BLaER1 (cell line): ENCODE measurements around the gene NAXD.

Experiments used
- H3K27ac ChIP-seq: shearing (Covaris generic); formaldehyde crosslinking; 2 replicates; pipeline ENCODE4 v1.8.1; 2022
- H3K27me3 ChIP-seq: shearing (Covaris generic); formaldehyde crosslinking; 2 replicates; pipeline ENCODE4 v1.8.1; 2022
- H3K36me3 ChIP-seq: shearing (Covaris generic); formaldehyde crosslinking; 2 replicates; pipeline ENCODE4 v1.8.1; 2022
- H3K4me1 ChIP-seq: shearing (Covaris generic); formaldehyde crosslinking; 2 replicates; pipeline ENCODE4 v1.8.1; 2022
- H3K4me2 ChIP-seq: shearing (Covaris generic); formaldehyde crosslinking; 2 replicates; pipeline ENCODE4 v1.8.1; 2022
- H3K4me3 ChIP-seq: shearing (Covaris generic); formaldehyde crosslinking; 2 replicates; pipeline ENCODE4 v1.8.1; 2022
- H3K9ac ChIP-seq: shearing (Covaris generic); formaldehyde crosslinking; 2 replicates; pipeline ENCODE4 v1.8.1; 2022
- H3K9me3 ChIP-seq: shearing (Covaris generic); formaldehyde crosslinking; 2 replicates; pipeline ENCODE4 v1.8.1; 2022
- H4K20me1 ChIP-seq: shearing (Covaris generic); formaldehyde crosslinking; 2 replicates; pipeline ENCODE4 v1.8.1; 2022
- Cebpa-rat ChIP-seq: shearing (Covaris generic); IDR thresholded peaks from 2 replicates; pipeline ENCODE4 v1.8.1; 2022

NAXD gene

DNA sequence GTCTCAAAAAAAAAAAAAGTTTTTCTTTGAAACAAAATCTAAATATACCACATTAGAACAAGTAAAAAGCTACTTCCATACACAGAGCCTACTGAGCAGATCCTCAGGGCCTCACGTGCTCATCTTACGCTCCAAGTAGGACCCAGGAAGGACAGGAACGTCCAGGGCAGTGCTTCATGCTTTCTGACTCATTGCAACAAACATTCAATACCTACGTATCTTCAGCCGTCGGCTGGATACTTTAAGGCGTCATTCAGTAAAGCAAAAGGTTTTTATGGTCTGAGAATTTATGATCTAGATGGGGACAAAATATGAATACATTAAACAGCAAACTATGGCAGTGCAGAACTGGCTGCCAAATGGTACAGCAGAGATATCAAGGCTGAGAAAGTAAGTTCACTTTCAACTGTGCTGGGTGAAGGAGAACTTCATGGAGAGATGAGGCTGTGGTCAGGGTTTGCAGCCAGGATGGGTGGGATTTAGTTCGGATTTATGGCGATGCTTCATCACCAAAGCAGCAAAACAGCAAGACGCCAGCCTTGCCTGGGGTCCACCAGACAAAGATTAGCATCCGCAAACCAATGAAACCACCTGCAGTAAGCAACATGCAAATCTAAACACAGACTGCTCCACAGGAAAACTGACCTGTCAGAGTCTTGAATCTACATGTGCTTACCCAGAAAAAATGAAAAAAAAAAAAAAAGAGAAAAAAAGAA lies 70.1 kb downstream of the NAXD start:
- Histone ChIP-seq H4K20me1 (peaks cover 13% of the 10 kb centered on the region; the same call in 1 of the 2 replicates), H3K36me3 (peaks cover 95% of the 10 kb centered on the region), H3K27ac (no peak overlapping the region), H3K4me1 (peaks cover 12% of the 10 kb centered on the region), H3K27me3 (no peaks in the 10 kb centered on the region), H3K4me2 (no peak overlapping the region), H3K9me3 (no peaks in the 10 kb centered on the region), H3K9ac (no peak overlapping the region), H3K4me3 (no peak overlapping the region)
- no peak for TF ChIP-seq Cebpa-rat

DNA sequence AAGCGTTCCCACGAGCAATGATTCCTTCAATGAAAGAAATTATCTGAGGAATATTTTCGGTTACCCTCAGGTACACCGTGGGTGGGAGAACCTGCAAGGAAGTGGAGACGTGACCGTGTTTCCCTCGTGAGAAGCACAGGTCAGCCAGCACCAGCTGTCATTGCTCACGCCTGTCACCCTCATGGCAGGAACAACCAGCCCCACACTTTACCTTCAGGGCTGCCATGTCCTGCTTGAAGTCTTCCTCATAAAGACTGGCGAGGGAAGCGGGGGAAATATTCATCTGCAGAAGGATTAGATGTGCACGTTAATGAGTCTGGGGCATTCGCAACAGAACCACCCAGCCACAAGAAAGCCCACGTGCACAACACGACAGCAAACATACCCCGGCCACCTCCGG lies 72.4 kb downstream of the NAXD start:
- no peak overlapping the region for H3K4me2 ChIP-seq
- peaks cover 13% of the 10 kb centered on the region; the same call in 1 of the 2 replicates for H4K20me1 ChIP-seq
- H3K27me3 ChIP-seq = no peaks in the 10 kb centered on the region
- H3K4me1 ChIP-seq = peaks cover 6% of the 10 kb centered on the region
- H3K4me3 ChIP-seq = no peak overlapping the region
- H3K9me3 ChIP-seq = no peaks in the 10 kb centered on the region
- no peak overlapping the region for H3K27ac ChIP-seq
- H3K36me3 ChIP-seq = peaks cover 92% of the 10 kb centered on the region
- TF ChIP-seq Cebpa-rat = no peak
- no peak overlapping the region for H3K9ac ChIP-seq

DNA sequence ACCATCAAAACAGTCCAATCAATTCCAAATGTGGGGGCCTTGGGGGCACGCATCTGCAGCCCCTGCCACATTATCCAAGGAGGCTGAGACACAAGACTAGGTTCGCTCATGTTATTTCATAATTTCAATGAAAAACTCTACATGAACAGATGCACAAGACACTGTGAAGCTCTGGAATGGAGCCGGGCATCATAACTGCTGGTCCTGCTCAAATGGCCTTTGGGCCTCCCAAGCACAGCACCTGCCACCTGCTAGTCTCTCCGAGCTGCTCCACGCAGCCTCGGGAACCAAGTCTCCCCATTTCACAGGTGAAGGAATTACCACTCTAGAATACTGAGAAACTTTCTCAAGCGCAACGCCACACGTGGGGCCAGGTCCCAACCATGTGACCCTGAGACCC lies 73.7 kb downstream of the NAXD start:
- no peak for TF ChIP-seq Cebpa-rat
- Histone ChIP-seq H3K4me2 (no peak overlapping the region), H4K20me1 (peaks cover 8% of the 10 kb centered on the region; the same call in 1 of the 2 replicates), H3K27me3 (no peaks in the 10 kb centered on the region), H3K36me3 (peaks cover 96% of the 10 kb centered on the region), H3K4me1 (peaks cover 6% of the 10 kb centered on the region), H3K27ac (no peak overlapping the region), H3K9ac (no peak overlapping the region), H3K9me3 (no peaks in the 10 kb centered on the region), H3K4me3 (no peak overlapping the region)
